SK-N-MC (cell line): ENCODE data around the gene ZNF862.

Experiments used
- EZH2 ChIP-seq: fragments of 200-600 bp; sonication (generic); IDR thresholded peaks from one replicate; pipeline ENCODE4 v1.6.1; 2017; ENCODE audit warnings: antibody characterized with exemption
- FOXP2 ChIP-seq: optimal IDR thresholded peaks from 2 replicates; pipeline ENCODE3; 2011; ENCODE audit warnings: mild to moderate bottlenecking, moderate library complexity; ENCODE audit not compliant: insufficient read depth; ENCODE audit errors: extremely low read length, control extremely low read depth
- POLR2AphosphoS5 ChIP-seq: IDR thresholded peaks from 2 replicates; pipeline ENCODE4 v1.6.1; 2012; ENCODE audit warnings: mild to moderate bottlenecking, low read depth, low read length, borderline replicate concordance

- no peak for TF ChIP-seq POLR2AphosphoS5
- TF ChIP-seq EZH2, result no peak
- TF ChIP-seq FOXP2, result no peak
Observed at GRCh38 chr7:149851449-149851848, 13.3 kb downstream of the ZNF862 start.
